ENCODE results near the gene KATNAL2.

KATNAL2 gene

GRCh38 chr18:46917108-46917802 lies at the start of gene KATNAL2, which contains the start of gene PIAS2:
TSS of gene KATNAL2 (plus strand) at chr18:46917602. CDS start at chr18:46946873, 29,271 bp downstream.
TSS of gene PIAS2 (minus strand) at chr18:46917507. CDS start at chr18:46917345, 162 bp downstream.
- TF ChIP-seq CTCF (IDR thresholded peaks at IDR 0.05; ENCODE audit: borderline replicate concordance, insufficient read depth, low read depth, low read length), result no peak
- peak within 1 kb of the TSS; percentile 61 for H3K4me3 ChIP-seq (ENCODE audit: low read depth, low read length)

GRCh38 chr18:46868169-46868921 lies 49.1 kb upstream of the KATNAL2 start:
- no peak for TF ChIP-seq CTCF (IDR thresholded peaks at IDR 0.05; ENCODE audit: borderline replicate concordance, insufficient read depth, low read depth, low read length)
- no peak overlapping the region for H3K4me3 ChIP-seq (ENCODE audit: low read depth, low read length)

GRCh38 chr18:46877329-46877987 lies 39.9 kb upstream of the KATNAL2 start:
- no peak for TF ChIP-seq CTCF (IDR thresholded peaks at IDR 0.05; ENCODE audit: borderline replicate concordance, insufficient read depth, low read depth, low read length)

GRCh38 chr18:46883180-46883579 lies 34.2 kb upstream of the KATNAL2 start:
- H3K4me3 ChIP-seq (ENCODE audit: low read depth, low read length), result no peak overlapping the region
- no peak for TF ChIP-seq CTCF (IDR thresholded peaks at IDR 0.05; ENCODE audit: borderline replicate concordance, insufficient read depth, low read depth, low read length)

More at GRCh38 chr18:46877329-46877987, 39.9 kb upstream of the KATNAL2 start:
- H3K4me3 ChIP-seq (ENCODE audit: low read depth, low read length), result no peak overlapping the region

- TF ChIP-seq CTCF (IDR thresholded peaks at IDR 0.05; ENCODE audit: borderline replicate concordance, insufficient read depth, low read depth, low read length), result no peak
- H3K4me3 ChIP-seq (ENCODE audit: low read depth, low read length), result no peak overlapping the region
These were observed 30.5 kb upstream of the KATNAL2 start for GRCh38 chr18:46886893-46887292.

- no peak overlapping the region for H3K4me3 ChIP-seq (ENCODE audit: low read depth, low read length)
- TF ChIP-seq CTCF (IDR thresholded peaks at IDR 0.05; ENCODE audit: borderline replicate concordance, insufficient read depth, low read depth, low read length), result no peak
These were observed 28.4 kb upstream of the KATNAL2 start for GRCh38 chr18:46888965-46889364.

Data from GM12875 (cell line).